Mucosa of rectum (tissue), 2 donors: ENCODE data around the gene TRAF1.

ENCODE experiments used
- H3K27ac ChIP-seq, 2 donors: one replicate each; pipeline ENCODE4 v1.7.0; 2013; ENCODE audit warnings: inconsistent platforms in 2 of 2, low read depth in 2 of 2, low read length in 2 of 2
- H3K27me3 ChIP-seq, 2 donors: one replicate each; pipeline ENCODE4 v1.7.0; 2013; ENCODE audit warnings: low read length in 2 of 2; ENCODE audit not compliant: control insufficient read depth in 2 of 2, insufficient read depth in 2 of 2
- H3K36me3 ChIP-seq, 2 donors: one replicate each; pipeline ENCODE4 v1.7.0; 2013; ENCODE audit warnings: low read length in 2 of 2; ENCODE audit not compliant: control insufficient read depth in 2 of 2, insufficient read depth in 2 of 2
- H3K4me1 ChIP-seq, 2 donors: one replicate each; pipeline ENCODE4 v1.7.0; 2013; ENCODE audit warnings: low read length in 2 of 2, mild to moderate bottlenecking in 1 of 2; ENCODE audit not compliant: control insufficient read depth in 2 of 2, insufficient read depth in 2 of 2
- H3K4me3 ChIP-seq, 2 donors: one replicate each; pipeline ENCODE4 v1.7.0; 2013; ENCODE audit warnings: low read length in 2 of 2
- H3K9ac ChIP-seq, 2 donors: one replicate each; pipeline ENCODE4 v1.7.0; 2013; ENCODE audit warnings: low read length in 2 of 2, low read depth in 1 of 2, mild to moderate bottlenecking in 1 of 2
- H3K9me3 ChIP-seq, 2 donors: one replicate each; pipeline ENCODE4 v1.7.0; 2013; ENCODE audit warnings: low read length in 2 of 2; ENCODE audit not compliant: control insufficient read depth in 2 of 2
- donor health status: healthy.
- donor health status: Normal muscosa, but diverticular disease.

Gene TRAF1

GRCh38 chr9:120933310-120934055 is 6.9 kb upstream of the TRAF1 start:
- peaks cover 30 to 43% of the 10 kb centered on the region in 2 donors for H3K4me1 ChIP-seq
- H3K27me3 ChIP-seq = no peaks in the 10 kb centered on the region

GRCh38 chr9:120932086-120932823 is 5.7 kb upstream of the TRAF1 start:
- Histone ChIP-seq H3K4me3 (no peak overlapping the region), H3K27ac (peak overlapping the region; percentile 78 to 83), H3K4me1 (peaks cover 35 to 43% of the 10 kb centered on the region in 2 donors), H3K36me3 (no peaks in the 10 kb centered on the region), H3K27me3 (no peaks in the 10 kb centered on the region), H3K9me3 (no peaks in the 10 kb centered on the region), H3K9ac (no peak overlapping the region)

More at GRCh38 chr9:120933310-120934055, 6.9 kb upstream of the TRAF1 start:
- no peaks in the 10 kb centered on the region for H3K36me3 ChIP-seq
- H3K9me3 ChIP-seq = no peaks in the 10 kb centered on the region
- no peak overlapping the region for H3K4me3 ChIP-seq
- H3K9ac ChIP-seq = no peak overlapping the region
- no peak overlapping the region for H3K27ac ChIP-seq

- Histone ChIP-seq H3K27ac (peak overlapping the region; percentile 78 to 83), H3K4me1 (peaks cover 35 to 43% of the 10 kb centered on the region in 2 donors), H3K9ac (peak overlapping the region in 1 of 2 donors; percentile 15), H3K4me3 (no peak overlapping the region), H3K36me3 (no peaks in the 10 kb centered on the region), H3K27me3 (no peaks in the 10 kb centered on the region), H3K9me3 (no peaks in the 10 kb centered on the region)
Measured at GRCh38 chr9:120931231-120932085, 4.9 kb upstream of the TRAF1 start.

- peak overlapping the region; percentile 73 to 87 for H3K27ac ChIP-seq
- peak overlapping the region; percentile 73 to 77 for H3K4me3 ChIP-seq
- no peaks in the 10 kb centered on the region for H3K27me3 ChIP-seq
- H3K9ac ChIP-seq = peak overlapping the region; percentile 75 to 79
- H3K36me3 ChIP-seq = no peaks in the 10 kb centered on the region
- H3K4me1 ChIP-seq = peaks cover 14 to 22% of the 10 kb centered on the region in 2 donors
- no peaks in the 10 kb centered on the region for H3K9me3 ChIP-seq
Measured at GRCh38 chr9:120929229-120929791, 2.7 kb upstream of the TRAF1 start.

GRCh38 chr9:120928483-120929228 is 2.1 kb upstream of the TRAF1 start:
- Histone ChIP-seq H3K36me3 (no peaks in the 10 kb centered on the region), H3K9ac (peak overlapping the region; percentile 75 to 79), H3K4me3 (peak overlapping the region; percentile 73 to 77), H3K4me1 (peaks cover 12 to 18% of the 10 kb centered on the region in 2 donors), H3K27ac (peak overlapping the region; percentile 73 to 87), H3K27me3 (no peaks in the 10 kb centered on the region), H3K9me3 (no peaks in the 10 kb centered on the region)

- Histone ChIP-seq H3K27me3 (no peaks in the 10 kb centered on the region), H3K27ac (peak overlapping the region; percentile 73 to 87), H3K9me3 (no peaks in the 10 kb centered on the region), H3K9ac (peak overlapping the region; percentile 75 to 79), H3K4me1 (peaks cover 12 to 16% of the 10 kb centered on the region in 2 donors), H3K36me3 (no peaks in the 10 kb centered on the region), H3K4me3 (peak overlapping the region; percentile 73 to 77)
Measured at GRCh38 chr9:120928015-120928482, 1.5 kb upstream of the TRAF1 start.

GRCh38 chr9:120927269-120928014 is 846 bp upstream of the TRAF1 start:
- H3K4me3 ChIP-seq = peak overlapping the region in 1 of 2 donors; percentile 77
- H3K36me3 ChIP-seq = no peaks in the 10 kb centered on the region
- H3K27me3 ChIP-seq = no peaks in the 10 kb centered on the region
- no peaks in the 10 kb centered on the region for H3K9me3 ChIP-seq
- peak overlapping the region; percentile 73 to 87 for H3K27ac ChIP-seq
- H3K9ac ChIP-seq = peak overlapping the region in 1 of 2 donors; percentile 79
- peaks cover 12 to 16% of the 10 kb centered on the region in 2 donors for H3K4me1 ChIP-seq

GRCh38 chr9:120925535-120926396 is 830 bp downstream of the TRAF1 start:
- Histone ChIP-seq H3K9ac (peak overlapping the region; percentile 41 to 49), H3K27me3 (no peaks in the 10 kb centered on the region), H3K36me3 (no peaks in the 10 kb centered on the region), H3K4me3 (peak overlapping the region; percentile 37 to 51), H3K4me1 (peaks cover 5 to 7% of the 10 kb centered on the region in 2 donors), H3K9me3 (no peaks in the 10 kb centered on the region), H3K27ac (peak overlapping the region; percentile 57 to 73)
